Lung microvascular endothelial cell (primary cell): ENCODE measurements around the gene SS18. TPM values are rescaled to one million over a fixed set of nuclear protein-coding genes. Genes with fewer than 3 reads are reported as not detected.

Experiments
- DNase-seq, 2 donors: peaks; one replicate each; pipeline versions ENCODE4 v3.0.0 to v3.0.0-alpha.2; 2010; ENCODE audit warnings: low read depth in 2 of 2
- total RNA-seq: library from RNA; depleted of rRNA; stranded (reverse); fragments of >200 nt; gene quantifications from 2 replicates; pipeline ENCODE4 v1.2.1, GENCODE V29; 2014

SS18 gene
- total RNA-seq, 1 donor from 2014 or later: 55.6 TPM

DNA sequence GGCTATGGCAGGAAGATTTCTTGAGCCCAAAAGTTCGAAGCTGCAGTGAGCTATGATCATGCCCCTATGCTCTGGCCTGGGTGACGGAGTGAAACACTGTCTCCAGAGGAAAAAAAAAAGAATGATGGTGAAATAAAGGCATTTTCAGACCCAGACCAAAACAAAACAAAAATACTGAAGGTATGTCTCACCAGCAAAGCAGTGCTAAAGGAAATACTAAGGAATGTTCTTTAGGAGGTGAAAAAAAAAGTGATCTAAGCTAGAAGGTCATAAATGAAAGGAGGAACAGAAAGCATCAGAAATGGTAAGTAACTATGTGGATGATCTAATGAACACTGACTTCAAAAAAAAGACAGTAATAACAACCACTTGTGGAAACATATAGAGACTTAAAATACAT, 18.7 kb downstream of the SS18 start:
- DNase-seq: no peak

GRCh38 chr18:26071020-26071419, 19.4 kb downstream of the SS18 start:
- no peak for DNase-seq

- no peak for DNase-seq
Observed at GRCh38 chr18:26059357-26059756, 31.1 kb downstream of the SS18 start.

DNA sequence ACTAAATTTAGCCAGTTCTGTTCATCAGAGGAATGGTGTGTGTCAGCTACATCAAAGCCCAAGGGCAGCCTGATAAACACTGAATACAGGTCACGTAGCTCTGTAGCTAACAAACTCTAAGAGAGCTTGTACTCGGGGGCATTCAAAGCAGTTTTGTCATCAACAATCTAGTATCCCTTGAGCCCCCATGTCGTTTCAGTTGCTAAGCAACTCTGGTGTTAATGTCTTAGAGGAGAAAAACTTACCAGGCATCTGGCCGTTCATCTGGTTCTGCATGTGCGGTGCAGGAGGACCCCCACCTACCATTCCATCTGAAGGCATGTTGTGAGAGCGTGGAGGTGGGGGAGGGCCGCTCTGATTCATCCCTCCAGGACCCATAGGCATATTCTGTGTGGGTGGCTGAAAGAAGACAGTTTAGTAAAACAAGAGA, 33.1 kb downstream of the SS18 start:
- DNase-seq: no peak

DNA sequence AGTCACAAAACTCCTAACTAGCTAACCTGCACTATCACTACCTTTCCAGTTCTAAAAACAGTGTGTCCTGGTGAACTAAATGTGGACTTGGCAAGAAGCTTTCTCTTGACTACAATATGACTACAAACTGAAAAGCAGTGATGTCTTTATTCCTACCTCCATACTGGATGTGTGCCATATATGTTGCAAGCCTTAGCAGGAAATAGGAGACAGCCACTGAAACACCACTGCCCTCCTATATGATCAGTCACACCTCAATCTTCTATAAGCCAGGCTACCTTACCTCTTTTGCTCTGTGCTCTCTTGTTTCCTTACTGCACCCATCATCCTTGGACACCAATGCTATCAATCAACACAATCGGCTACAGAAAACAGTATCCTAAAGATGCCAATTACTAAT, 34.1 kb downstream of the SS18 start:
- DNase-seq: peak in 1 of 2 donors; percentile 4

DNA sequence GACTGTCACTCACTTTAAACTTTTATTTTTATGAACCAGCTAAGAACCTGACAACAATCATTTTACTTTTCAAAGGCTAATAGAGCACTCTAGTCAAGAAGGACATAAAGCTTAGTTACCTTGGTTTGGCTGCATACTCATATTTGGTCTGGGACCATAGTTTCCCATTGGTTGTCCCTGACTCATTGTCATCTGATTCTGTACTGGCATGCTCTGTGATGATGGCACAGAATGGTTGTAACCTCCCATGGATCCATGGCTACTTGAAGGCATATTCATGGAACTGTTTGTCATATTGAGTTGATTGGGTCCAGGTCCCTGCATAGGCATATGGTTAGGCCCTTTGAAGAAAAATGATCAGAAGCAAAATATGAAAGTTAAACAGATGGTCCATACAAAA, 37.9 kb downstream of the SS18 start:
- DNase-seq: no peak

DNA sequence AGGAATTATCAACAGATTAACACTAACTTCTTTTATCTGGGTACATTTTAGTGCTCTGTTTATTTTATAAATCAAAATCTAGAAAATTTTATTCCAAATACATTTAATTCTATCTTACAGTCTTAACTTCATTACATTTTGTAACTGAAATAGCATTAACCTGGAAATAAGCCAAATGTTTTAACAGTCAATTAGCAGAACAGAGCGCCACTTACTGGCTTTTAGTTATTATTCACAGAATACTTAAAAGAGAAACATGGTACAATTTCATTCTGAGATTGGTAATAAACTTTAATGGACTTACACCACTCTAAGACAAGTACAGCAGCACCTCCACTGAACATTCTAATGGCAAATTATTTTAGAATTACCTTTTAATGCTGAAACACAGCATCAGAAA, 38.6 kb downstream of the SS18 start:
- peak in 1 of 2 donors; percentile 17 for DNase-seq

DNA sequence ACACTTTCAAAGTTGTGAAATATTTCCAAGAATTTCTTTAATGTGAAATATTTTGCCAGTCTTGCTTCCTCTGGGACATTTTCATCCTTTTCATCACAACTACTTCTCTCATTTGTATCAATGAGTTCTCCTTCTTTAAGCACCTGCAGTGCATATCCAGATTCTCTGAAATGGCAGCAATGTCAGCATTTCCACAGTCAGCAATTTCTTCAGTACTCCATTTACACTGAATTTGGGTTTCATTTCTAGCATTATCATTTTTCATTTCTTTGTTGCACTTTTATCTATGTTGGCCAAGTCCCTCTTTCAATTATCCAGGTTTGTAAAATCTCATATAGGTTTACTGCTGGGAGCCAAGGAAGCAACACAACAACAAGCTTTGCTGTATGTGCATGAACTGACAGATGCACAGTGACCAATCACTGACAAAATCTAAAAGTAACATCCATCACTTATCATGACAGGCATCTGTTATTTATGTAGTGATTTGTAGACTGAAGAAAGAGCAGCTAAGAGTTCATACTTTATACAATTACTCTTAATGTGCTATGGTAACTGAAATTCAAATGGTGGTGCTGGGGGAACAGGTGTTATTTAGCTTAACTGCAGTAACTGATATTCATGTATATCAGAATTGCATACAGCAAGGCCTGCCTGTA, 43.9 kb downstream of the SS18 start:
- DNase-seq: no peak

DNA sequence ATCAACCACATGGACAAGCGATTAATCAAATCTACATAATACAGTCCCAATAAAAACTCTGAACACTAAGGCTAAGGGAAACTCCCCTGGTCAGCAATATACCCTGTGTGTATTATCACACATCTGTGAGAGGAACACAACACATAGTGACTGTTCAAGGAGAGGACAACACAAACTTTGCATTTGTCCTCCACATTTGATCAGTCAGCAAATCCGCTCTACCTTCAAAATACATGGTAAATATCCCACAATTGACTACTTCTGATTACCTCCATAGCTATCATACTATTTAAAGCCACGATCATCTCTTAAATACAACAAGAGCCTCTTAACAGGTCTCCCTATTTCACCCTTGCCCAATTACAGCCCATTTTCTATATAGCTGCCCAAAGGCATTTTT, 45.6 kb downstream of the SS18 start:
- DNase-seq: no peak

DNA sequence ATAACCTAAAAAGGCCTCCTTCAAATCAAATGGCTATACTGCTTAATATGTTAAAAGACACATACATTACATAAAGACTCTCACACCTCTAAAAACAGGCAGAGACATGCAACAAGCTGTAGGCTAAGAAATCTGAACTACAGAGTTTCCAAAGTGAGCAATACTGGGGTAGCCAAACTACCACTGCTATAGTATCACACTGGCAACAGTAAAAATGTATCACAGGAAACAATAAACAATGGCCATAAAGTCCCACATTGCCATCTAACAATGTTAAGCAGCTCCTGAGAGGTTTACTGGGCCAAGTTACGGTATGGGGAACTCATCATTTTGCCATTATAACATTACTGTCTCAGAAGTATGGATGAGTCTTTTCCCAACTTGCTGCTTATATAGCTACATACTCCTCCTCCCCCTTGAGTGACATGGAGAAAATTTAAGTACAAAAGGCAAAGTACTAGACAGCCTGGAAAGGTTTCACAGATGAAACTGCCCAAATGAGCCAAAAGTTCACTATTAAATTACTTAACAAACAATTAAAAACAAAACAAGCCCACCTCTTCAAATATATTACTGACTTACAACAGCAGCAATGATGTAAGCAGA, 50.3 kb downstream of the SS18 start:
- DNase-seq: peak; percentile 29 to 52

GRCh38 chr18:26039203-26039602, 51.2 kb downstream of the SS18 start:
- no peak for DNase-seq

DNA sequence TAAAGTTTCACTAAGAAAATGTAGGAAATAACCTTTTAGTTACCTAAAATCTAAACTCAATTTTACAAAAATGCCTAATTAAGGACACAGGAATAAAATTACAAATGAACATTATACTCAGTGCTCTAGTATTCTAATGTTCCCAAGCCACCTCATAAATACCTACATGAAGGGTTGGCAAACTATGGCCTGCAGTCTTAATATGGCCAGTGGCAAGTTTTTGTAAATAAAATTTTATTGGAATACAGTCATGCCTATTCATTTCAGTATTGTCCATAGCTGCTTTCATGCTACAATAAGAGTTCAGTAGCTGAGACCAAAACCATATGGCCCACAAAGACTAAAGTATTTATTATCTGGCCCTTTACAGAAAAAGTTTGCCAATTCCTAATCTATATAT, 53.8 kb downstream of the SS18 start:
- no peak for DNase-seq

- no peak for DNase-seq
Observed at GRCh38 chr18:26034850-26035497, 55.4 kb downstream of the SS18 start.

- no peak for DNase-seq
Observed at GRCh38 chr18:26022585-26022984, 67.8 kb downstream of the SS18 start.

DNA sequence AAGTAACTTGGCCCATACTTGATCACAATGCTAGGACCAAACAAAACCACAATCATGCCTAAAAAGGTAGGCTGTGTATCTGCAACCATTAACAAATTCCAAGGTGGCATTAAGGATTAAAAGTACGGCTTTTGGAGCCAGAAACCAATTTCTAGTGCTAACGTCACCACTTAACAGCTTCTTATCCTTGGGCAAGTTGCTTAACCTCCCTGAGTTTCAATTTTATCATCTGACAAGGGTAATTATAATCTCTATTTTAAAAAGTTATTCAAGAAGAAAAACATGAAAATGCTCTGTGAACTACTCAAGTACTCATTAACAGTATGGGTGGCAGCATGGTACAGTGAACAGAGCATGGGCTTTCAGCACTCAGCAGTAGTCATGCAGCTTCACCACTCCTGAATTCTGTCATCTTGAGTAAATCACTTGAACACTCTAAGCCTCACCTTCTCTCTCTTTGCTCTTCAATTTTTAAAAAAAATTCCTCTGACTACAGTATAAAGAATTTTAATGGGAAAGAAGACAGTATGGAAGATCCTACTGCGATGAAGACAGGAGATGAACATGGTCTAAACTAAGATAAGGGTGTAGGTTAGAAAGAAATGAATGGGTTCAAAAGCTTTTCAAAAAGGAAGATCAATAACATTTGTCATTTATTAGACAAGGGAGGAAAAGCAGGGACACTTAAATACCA, 69.2 kb downstream of the SS18 start:
- DNase-seq: no peak

- peak in 1 of 2 donors; percentile 35 for DNase-seq
Observed at GRCh38 chr18:26017929-26018328, 72.5 kb downstream of the SS18 start.

- no peak for DNase-seq
Observed at GRCh38 chr18:26014462-26014861, 76.0 kb downstream of the SS18 start.

GRCh38 chr18:26008619-26009018, 81.8 kb downstream of the SS18 start:
- DNase-seq: no peak

- DNase-seq: no peak
Observed at GRCh38 chr18:26008096-26008495, 82.3 kb downstream of the SS18 start.

- DNase-seq: no peak
Observed at GRCh38 chr18:26005950-26006349, 84.5 kb downstream of the SS18 start.

GRCh38 chr18:26004832-26005231, 85.6 kb downstream of the SS18 start:
- DNase-seq: no peak

DNA sequence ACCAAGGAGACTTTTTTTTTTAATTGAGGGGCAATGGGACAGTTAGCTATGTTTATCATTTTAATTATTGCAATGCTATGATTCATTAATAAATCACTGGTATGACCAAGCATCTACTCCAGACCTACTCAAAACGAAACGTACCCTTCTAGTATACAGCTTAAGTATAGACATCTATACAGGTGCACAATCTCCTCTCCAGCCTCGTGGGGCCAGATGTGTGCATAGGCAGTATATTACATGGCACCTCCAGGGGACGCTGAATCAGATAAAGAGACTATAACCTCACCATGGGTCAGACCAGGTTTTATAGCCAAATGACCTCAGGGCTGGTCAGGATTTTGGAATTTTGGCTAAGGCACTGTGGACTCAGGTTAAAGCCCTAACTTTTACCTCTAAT, 86.6 kb downstream of the SS18 start:
- DNase-seq: no peak
